Muscle of leg (tissue), 11 donors: ENCODE measurements around the gene TNKS2. TPM values are rescaled to one million over a fixed set of nuclear protein-coding genes. Genes with fewer than 3 reads are reported as not detected.

Experiments used
- DNase-seq: peaks from one replicate; pipeline ENCODE4 v3.0.0; 2013
- H3K27ac ChIP-seq: one replicate; pipeline ENCODE4 v1.5.1; 2013; ENCODE audit warnings: mild to moderate bottlenecking, low read length, control low read depth
- H3K27me3 ChIP-seq: one replicate; pipeline ENCODE4 v1.6.1; 2013; ENCODE audit warnings: low read length; ENCODE audit not compliant: control insufficient read depth, insufficient read depth
- H3K36me3 ChIP-seq: one replicate; pipeline ENCODE4 v1.6.1; 2013; ENCODE audit warnings: low read length; ENCODE audit not compliant: control insufficient read depth, insufficient read depth
- H3K4me1 ChIP-seq: one replicate; pipeline ENCODE4 v1.6.1; 2013; ENCODE audit warnings: low read length; ENCODE audit not compliant: control insufficient read depth, insufficient read depth
- H3K4me3 ChIP-seq: one replicate; pipeline ENCODE4 v1.5.1; 2013; ENCODE audit warnings: low read length, control low read depth
- H3K9me3 ChIP-seq: replicated peaks from 2 replicates; pipeline ENCODE4 v1.6.1; 2013; ENCODE audit warnings: low read depth, low read length; ENCODE audit not compliant: control insufficient read depth
- WGBS: methylation state at CpG from one replicate; pipeline ENCODE4 v1.1.5; 2013; ENCODE audit warnings: missing lambda C conversion rate; ENCODE audit not compliant: insufficient coverage; 5-methylcytosine and 5-hydroxymethylcytosine counted together
- polyA plus RNA-seq, 8 donors: library from polyadenylated mRNA; unstranded; fragments of 120-200 nt; gene quantifications; one replicate each; pipeline versions ENCODE4 v1.2.1 to v1.2.3, GENCODE V29; 2013; ENCODE audit warnings: inconsistent platforms in 1 of 8, low replicate concordance in 1 of 8; ENCODE audit not compliant: insufficient read length in 8 of 8, insufficient read depth in 1 of 8
- total RNA-seq: library from RNA; stranded (reverse); fragments of 120-200 nt; gene quantifications from one replicate; pipeline ENCODE4 v1.2.4, GENCODE V29; 2013

The TNKS2 gene
- total and polyA plus RNA-seq, 9 donors = 23.0 to 42.0 (median 33.4) TPM

DNA sequence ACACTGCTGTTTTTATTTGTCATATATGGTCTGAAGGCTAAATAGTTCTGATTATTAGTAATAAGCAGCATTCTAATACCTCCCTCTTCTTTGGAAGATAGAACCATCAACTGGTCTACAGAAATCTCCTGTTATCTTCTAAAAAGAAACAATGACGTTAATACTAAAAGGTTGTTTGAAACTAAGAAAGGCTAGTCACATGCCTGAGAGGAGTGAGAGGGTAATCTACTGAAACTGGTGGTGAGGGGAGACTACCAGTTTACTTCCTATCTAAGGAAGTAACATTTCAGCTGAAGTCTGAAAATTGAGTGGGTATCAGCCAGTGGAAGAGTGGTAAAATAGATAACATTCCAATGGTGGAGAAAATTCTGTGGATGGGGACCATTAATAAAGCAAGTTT, 62.7 kb downstream of the TNKS2 start:
- Histone ChIP-seq H3K4me1 (no peaks in the 10 kb centered on the region), H3K27me3 (no peaks in the 10 kb centered on the region), H3K9me3 (no peaks in the 10 kb centered on the region), H3K27ac (no peak overlapping the region), H3K36me3 (peaks cover 22% of the 10 kb centered on the region), H3K4me3 (no peak overlapping the region)
- DNase-seq = no peak
- WGBS = no CpG with 5 or more reads among the region's 1 CpG

GRCh38 chr10:91864099-91864498, 65.9 kb downstream of the TNKS2 start:
- Histone ChIP-seq H3K36me3 (peaks cover 19% of the 10 kb centered on the region), H3K4me3 (no peak overlapping the region), H3K27ac (no peak overlapping the region), H3K9me3 (no peaks in the 10 kb centered on the region), H3K4me1 (no peaks in the 10 kb centered on the region), H3K27me3 (no peaks in the 10 kb centered on the region)
- DNase-seq = peak; percentile 20
- 50% methylated on average over 1 of the region's 2 CpGs for WGBS

DNA sequence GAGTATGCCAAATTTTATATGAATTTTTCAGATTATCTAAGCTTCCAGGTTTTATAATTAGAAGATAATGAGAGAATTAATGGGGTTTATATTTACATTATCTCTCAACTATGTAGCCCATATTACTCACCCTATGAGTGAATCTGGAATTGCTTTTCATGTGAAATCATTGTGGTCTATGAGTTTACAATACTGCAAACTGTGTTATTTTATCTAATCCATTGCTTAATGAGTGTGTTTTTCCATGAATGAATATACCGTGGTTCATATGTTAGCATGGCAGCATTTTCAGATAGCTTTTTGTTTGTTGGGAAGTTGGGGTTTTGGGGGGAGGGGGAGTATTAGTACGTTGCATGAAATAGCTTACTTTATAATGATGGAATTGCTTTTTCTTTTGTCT, 66.5 kb downstream of the TNKS2 start:
- DNase-seq = no peak
- 100% methylated on average over 1 of the region's 2 CpGs for WGBS
- peaks cover 16% of the 10 kb centered on the region for H3K36me3 ChIP-seq

DNA sequence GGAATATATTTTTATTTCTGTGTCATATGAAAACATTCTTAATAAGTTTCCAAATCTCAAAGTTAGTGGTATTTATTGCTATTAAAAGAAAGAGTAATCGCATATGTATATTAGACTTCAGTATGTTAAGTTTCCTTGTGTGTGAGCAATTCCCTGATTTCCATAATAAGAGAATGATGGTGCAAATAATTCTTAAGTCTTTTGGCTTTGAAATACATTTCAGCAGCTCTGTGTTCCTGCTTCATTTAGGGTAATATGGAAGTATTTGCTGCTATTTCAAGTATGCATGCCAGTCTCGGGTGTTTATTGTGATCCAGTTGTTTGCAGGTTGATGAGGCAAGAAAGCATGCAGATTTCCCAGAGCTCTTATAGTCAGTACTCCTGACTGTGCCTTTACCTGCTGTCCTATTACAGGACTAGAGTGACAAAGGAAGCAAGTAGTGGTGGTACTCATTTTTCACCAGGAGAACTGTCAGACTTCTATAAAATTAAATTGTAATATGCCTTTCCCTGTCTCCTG, 67.4 kb downstream of the TNKS2 start:
- H3K4me1 ChIP-seq = no peaks in the 10 kb centered on the region
- peaks cover 9% of the 10 kb centered on the region for H3K36me3 ChIP-seq
- no CpG with 5 or more reads among the region's 2 CpGs for WGBS
- no peak overlapping the region for H3K27ac ChIP-seq
- no peaks in the 10 kb centered on the region for H3K9me3 ChIP-seq
- H3K4me3 ChIP-seq = no peak overlapping the region
- H3K27me3 ChIP-seq = no peaks in the 10 kb centered on the region
- DNase-seq = no peak

More for the DNA sequence above, 66.5 kb downstream of the TNKS2 start:
- H3K9me3 ChIP-seq = no peaks in the 10 kb centered on the region
- H3K27me3 ChIP-seq = no peaks in the 10 kb centered on the region
- no peak overlapping the region for H3K4me3 ChIP-seq
- H3K27ac ChIP-seq = no peak overlapping the region
- no peaks in the 10 kb centered on the region for H3K4me1 ChIP-seq

- 100% methylated on average over 1 of the region's 2 CpGs for WGBS
- no peak for DNase-seq
Measured at GRCh38 chr10:91875156-91875555, 76.9 kb downstream of the TNKS2 start.

GRCh38 chr10:91875779-91876178, 77.6 kb downstream of the TNKS2 start:
- Histone ChIP-seq H3K27me3 (no peaks in the 10 kb centered on the region), H3K27ac (no peak overlapping the region), H3K9me3 (no peaks in the 10 kb centered on the region), H3K4me3 (no peak overlapping the region), H3K4me1 (no peaks in the 10 kb centered on the region), H3K36me3 (no peaks in the 10 kb centered on the region)
- DNase-seq = no peak
- WGBS = no CpG with 5 or more reads among the region's 1 CpG

More at GRCh38 chr10:91875156-91875555, 76.9 kb downstream of the TNKS2 start:
- H3K27ac ChIP-seq = no peak overlapping the region
- no peaks in the 10 kb centered on the region for H3K9me3 ChIP-seq
- H3K4me3 ChIP-seq = no peak overlapping the region
- H3K27me3 ChIP-seq = no peaks in the 10 kb centered on the region
- H3K4me1 ChIP-seq = no peaks in the 10 kb centered on the region
- no peaks in the 10 kb centered on the region for H3K36me3 ChIP-seq

- DNase-seq = peak; percentile 31
- H3K36me3 ChIP-seq = no peaks in the 10 kb centered on the region
- H3K27ac ChIP-seq = no peak overlapping the region
Measured at GRCh38 chr10:91879515-91880170, 81.4 kb downstream of the TNKS2 start.

GRCh38 chr10:91880310-91880709, 82.1 kb downstream of the TNKS2 start:
- Histone ChIP-seq H3K4me3 (no peak overlapping the region), H3K4me1 (peaks cover 15% of the 10 kb centered on the region), H3K27me3 (peaks cover 5% of the 10 kb centered on the region), H3K36me3 (no peaks in the 10 kb centered on the region), H3K9me3 (no peaks in the 10 kb centered on the region), H3K27ac (no peak overlapping the region)
- peak; percentile 27 for DNase-seq
- WGBS = 20% methylated on average over 1 of the region's 3 CpGs

More at GRCh38 chr10:91879515-91880170, 81.4 kb downstream of the TNKS2 start:
- H3K4me1 ChIP-seq = peaks cover 15% of the 10 kb centered on the region
- no peak overlapping the region for H3K4me3 ChIP-seq
- 19% methylated on average over 4 of the region's 7 CpGs for WGBS
- H3K9me3 ChIP-seq = no peaks in the 10 kb centered on the region
- H3K27me3 ChIP-seq = peaks cover 5% of the 10 kb centered on the region

- WGBS = 17% methylated on average over 13 of the region's 20 CpGs
- peaks cover 22% of the 10 kb centered on the region for H3K4me1 ChIP-seq
- H3K27ac ChIP-seq = peak overlapping the region; percentile 15
- H3K36me3 ChIP-seq = no peaks in the 10 kb centered on the region
- no peak overlapping the region for H3K4me3 ChIP-seq
- H3K27me3 ChIP-seq = peaks cover 5% of the 10 kb centered on the region
- H3K9me3 ChIP-seq = no peaks in the 10 kb centered on the region
- peak; percentile 79 for DNase-seq
Measured at GRCh38 chr10:91883549-91884444, 85.6 kb downstream of the TNKS2 start.

DNA sequence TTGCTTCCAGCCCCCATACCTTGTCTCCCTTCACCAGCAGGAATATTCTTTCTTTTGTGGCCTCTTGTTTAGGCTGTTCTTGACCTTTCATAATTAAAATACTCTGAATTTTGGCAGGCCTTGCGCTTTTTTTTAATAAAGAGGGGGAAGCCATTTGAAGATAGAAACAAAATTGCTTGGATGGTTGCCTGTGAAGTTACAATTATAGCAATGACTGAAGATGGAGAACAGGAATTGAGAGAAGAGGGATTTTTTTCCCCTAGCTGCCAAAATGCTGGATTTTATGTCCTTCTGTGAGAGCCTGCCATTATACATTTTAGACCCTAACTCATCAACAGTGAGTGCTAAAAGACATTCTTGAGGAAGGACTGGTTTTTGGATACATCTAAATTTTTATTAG, 86.3 kb downstream of the TNKS2 start:
- Histone ChIP-seq H3K27ac (peak overlapping the region; percentile 10), H3K4me3 (no peak overlapping the region), H3K4me1 (peaks cover 22% of the 10 kb centered on the region), H3K36me3 (no peaks in the 10 kb centered on the region), H3K27me3 (peaks cover 7% of the 10 kb centered on the region), H3K9me3 (no peaks in the 10 kb centered on the region)
- no CpG with 5 or more reads among the region's 1 CpG for WGBS
- DNase-seq = peak; percentile 38
